Activated naive CD4-positive, alpha-beta T cell treated with anti-CD3 and anti-CD28 coated beads, Interleukin-2, amount 10 ng/mL, durations not matched to agents 7 days and 5 days (primary cell): ENCODE measurements around the gene ZBTB46.

ENCODE experiments used
- CTCF ChIA-PET: fragments of 350-600 bp; sonication (Branson Sonifier 250); formaldehyde crosslinking; loops from one replicate; lab custom pipeline; 2021; ENCODE audit warnings: antibody characterized with exemption; lab: Charles Lee
- DNase-seq: peaks from one replicate; pipeline ENCODE4 v3.0.0-alpha.2; 2020
- H3K27ac Mint-ChIP-seq: one replicate; pipeline ENCODE4 v1.8.0; 2021; ENCODE audit warnings: mild to moderate bottlenecking, moderate library complexity, mixed read lengths
- H3K27me3 Mint-ChIP-seq: one replicate; pipeline ENCODE4 v1.8.0; 2021; ENCODE audit warnings: mild to moderate bottlenecking, mixed read lengths
- H3K36me3 Mint-ChIP-seq: one replicate; pipeline ENCODE4 v1.8.0; 2021; ENCODE audit warnings: mixed read lengths
- H3K4me1 Mint-ChIP-seq: one replicate; pipeline ENCODE4 v1.8.0; 2021; ENCODE audit warnings: mixed read lengths
- H3K4me3 Mint-ChIP-seq: one replicate; pipeline ENCODE4 v1.8.0; 2021; ENCODE audit warnings: mild to moderate bottlenecking, moderate library complexity, mixed read lengths
- H3K9me3 Mint-ChIP-seq: one replicate; pipeline ENCODE4 v1.8.0; 2021; ENCODE audit warnings: mixed read lengths

The ZBTB46 gene

DNA sequence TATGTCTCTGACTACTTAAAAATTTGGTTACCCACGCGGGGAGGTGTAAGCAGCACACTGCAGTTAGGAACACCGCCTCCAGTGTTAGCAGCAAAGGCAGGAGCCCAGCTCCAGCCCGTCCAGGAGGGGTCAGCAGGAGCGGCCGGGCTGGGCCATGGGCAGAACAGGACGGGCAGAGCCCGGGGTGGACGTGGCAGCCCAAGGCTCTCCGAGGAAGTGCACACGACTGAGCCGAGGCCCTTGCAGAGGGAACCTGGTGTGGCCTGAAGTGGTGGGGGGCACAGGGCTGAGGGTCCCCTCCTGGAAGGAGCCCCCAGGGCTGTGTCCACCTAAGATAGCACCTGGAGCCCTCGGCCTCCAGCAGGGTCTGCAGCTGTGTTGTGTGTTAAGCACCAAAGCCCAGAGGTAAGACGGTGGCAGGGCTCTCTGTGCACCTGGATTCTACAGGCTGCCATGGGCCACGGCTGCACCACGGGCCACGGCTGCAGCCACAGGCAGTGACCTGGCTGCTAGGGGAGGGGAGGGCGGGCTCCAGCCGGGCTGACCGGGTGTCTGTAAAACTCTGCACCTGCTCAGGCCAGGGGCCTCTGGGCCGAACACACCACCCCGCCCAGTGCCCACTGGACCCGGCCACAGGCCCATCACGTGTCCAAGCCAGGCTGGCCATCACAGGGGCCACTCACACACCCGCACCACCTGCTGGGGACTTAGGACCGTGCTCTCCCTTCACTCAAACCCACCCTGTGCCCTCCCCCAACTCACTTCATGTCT lies 84.9 kb downstream of the ZBTB46 start:
- Mint-ChIP-seq H3K4me1 (peaks cover 20% of the 10 kb centered on the region), H3K27ac (peak overlapping the region; percentile 28), H3K27me3 (no peaks in the 10 kb centered on the region), H3K36me3 (peaks cover 5% of the 10 kb centered on the region), H3K4me3 (no peak overlapping the region), H3K9me3 (no peaks in the 10 kb centered on the region)
- no peak for DNase-seq
- CTCF ChIA-PET, result no interaction called here

DNA sequence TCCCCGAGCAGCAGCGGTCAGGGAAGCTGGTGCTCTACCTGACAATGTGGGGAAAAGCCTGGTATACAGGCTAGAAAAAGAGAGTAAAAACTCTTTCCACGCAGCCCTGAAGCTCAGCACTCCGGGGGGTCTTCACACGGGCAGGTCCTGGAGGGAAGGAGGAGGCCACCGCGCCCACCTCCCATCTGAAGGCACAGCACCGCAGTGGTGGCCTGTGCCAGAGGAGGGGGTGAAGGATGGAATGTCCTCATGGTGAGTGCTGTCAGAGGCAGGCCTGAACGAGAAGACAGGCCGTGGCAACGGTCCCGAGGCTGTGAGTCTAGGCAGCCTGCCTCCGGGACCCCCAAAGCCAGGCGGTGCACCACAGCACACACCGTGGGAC lies 85.6 kb downstream of the ZBTB46 start:
- Mint-ChIP-seq H3K36me3 (peaks cover 5% of the 10 kb centered on the region), H3K27ac (no peak overlapping the region), H3K4me1 (peaks cover 13% of the 10 kb centered on the region), H3K4me3 (no peak overlapping the region), H3K9me3 (no peaks in the 10 kb centered on the region), H3K27me3 (no peaks in the 10 kb centered on the region)
- DNase-seq, result no peak
- CTCF ChIA-PET, result no interaction called here

DNA sequence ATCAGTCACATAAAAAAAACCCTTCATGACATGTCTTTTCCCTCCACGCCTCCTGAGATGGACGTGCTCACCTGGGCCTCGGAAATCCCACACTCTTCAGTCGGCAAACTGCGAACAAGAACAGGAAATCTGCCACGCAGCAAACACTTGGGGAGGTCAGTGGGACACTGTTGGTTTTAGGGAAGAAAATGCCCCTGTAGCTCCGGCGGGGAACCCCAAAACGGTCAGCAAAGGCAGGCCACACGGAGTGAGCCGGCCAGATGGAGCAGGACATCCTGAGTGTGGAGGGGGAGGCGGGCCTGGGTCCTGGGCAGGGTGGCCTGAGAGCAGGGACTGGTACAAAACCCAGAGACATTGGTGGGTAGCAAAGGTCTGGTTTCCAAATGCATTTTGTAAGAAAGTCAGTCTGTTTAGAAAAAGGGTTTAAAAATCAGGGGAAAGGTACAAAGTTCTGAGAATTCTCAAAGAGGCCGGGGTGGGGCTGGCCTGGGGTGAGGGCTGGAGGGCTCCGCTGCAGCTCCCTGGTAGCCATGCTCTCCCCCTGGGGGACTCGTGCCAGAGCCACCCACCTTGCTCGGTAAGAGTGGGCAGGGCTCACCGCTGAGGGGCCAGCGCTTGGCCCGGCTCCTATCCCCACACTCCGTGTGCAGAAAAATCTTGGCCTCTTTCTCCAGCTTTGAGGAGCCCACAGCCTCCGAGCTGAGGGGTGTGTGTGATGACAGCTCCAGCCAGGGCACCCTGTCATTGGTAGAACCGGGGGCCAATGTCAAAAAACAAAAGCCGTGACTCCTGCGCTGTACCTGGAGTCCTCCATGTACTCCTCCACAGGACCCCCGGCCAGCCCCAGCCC lies 86.3 kb downstream of the ZBTB46 start:
- Mint-ChIP-seq H3K4me1 (peaks cover 9% of the 10 kb centered on the region), H3K27ac (no peak overlapping the region), H3K27me3 (no peaks in the 10 kb centered on the region), H3K36me3 (peaks cover 5% of the 10 kb centered on the region), H3K4me3 (no peak overlapping the region), H3K9me3 (no peaks in the 10 kb centered on the region)
- CTCF ChIA-PET, result no interaction called here
- DNase-seq, result no peak

DNA sequence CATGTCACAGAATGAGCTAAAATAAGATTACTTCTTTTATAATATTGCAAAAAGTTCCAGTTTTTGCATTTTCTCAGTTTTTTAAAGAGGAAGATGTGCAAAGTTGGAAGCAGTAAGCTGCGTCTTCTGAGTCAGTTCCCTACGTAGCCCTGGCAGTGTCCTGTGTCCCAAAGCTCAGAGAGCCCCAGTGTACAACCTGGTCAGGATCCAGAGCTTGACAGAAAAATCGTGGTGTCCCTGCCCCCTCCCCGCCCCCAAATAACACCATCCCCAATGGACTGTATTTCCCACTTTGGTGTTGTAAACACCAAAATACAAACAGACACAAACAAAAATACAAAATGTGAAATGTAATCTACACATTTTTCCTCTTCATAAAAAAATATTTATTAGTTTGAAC lies 86.9 kb downstream of the ZBTB46 start:
- Mint-ChIP-seq H3K4me3 (no peak overlapping the region), H3K9me3 (no peaks in the 10 kb centered on the region), H3K4me1 (peaks cover 6% of the 10 kb centered on the region), H3K36me3 (peaks cover 5% of the 10 kb centered on the region), H3K27ac (no peak overlapping the region), H3K27me3 (no peaks in the 10 kb centered on the region)
- CTCF ChIA-PET, result no interaction called here
- no peak for DNase-seq

DNA sequence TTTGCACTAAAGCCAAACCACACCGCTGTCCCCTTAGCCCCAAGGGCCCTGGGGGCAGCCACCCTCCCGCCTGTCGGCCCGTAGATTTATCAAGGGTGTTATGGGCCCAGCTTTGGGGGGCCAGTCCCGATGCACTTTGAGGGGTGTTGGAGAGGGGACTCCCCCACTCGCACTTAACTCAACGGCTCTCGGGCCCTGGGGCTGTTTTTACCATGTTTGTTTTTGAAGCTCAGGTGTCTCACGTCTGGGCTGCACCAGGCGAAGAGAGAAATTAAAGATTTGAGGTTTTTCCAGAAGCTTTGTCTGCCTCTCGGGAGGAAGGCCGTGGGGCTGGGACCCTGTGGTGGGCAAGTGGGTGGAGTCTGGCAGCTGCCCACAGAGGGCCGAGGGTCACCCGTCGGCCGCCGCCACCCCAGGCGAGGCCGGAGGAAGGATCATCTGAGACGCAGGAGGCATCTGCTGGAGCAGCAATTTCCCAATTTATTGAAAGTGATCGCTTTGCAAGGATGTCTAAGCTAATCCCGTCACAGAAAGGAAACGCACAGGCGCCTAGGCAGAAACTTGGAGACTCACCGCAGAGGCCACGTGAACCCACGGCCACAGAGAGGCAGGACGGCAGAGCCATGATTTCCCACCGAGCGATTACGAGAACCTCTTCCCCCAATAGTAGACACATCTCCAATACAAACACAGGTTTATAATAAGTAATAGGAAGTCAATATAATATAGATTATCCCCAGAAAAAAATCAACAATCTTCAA lies 87.7 kb downstream of the ZBTB46 start:
- H3K4me3 Mint-ChIP-seq, result no peak overlapping the region
- peaks cover 2% of the 10 kb centered on the region for H3K4me1 Mint-ChIP-seq
- H3K9me3 Mint-ChIP-seq, result no peaks in the 10 kb centered on the region
- H3K27ac Mint-ChIP-seq, result peak overlapping the region; percentile 47
- H3K36me3 Mint-ChIP-seq, result peaks cover 5% of the 10 kb centered on the region
- CTCF ChIA-PET, result no interaction called here
- no peaks in the 10 kb centered on the region for H3K27me3 Mint-ChIP-seq
- DNase-seq, result no peak

DNA sequence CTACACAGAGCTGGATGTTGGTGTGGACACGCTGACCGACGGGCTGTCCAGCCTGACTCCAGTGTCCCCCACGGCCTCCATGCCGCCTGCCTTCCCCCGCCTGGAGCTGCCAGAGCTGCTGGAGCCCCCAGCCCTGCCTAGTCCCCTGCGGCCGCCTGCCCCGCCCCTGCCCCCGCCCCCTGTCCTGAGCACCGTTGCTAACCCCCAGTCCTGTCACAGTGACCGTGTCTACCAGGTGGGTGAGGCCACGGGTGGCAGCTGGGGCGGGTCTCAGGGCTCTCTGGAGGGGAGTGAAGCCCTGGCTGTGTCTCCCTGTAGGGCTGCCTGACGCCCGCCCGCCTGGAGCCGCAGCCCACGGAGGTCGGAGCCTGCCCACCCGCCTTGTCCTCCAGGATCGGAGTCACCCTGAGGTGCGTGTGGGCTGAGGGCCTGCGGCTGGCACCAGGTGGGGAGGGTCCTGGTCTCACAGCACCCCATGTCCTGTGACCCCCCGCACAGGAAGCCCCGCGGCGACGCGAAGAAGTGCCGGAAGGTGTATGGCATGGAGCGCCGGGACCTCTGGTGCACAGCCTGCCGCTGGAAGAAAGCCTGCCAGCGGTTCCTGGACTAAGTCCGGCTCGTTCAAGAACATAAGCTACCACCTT lies 88.6 kb downstream of the ZBTB46 start:
- peaks cover 5% of the 10 kb centered on the region for H3K36me3 Mint-ChIP-seq
- H3K4me1 Mint-ChIP-seq, result peaks cover 2% of the 10 kb centered on the region
- H3K27ac Mint-ChIP-seq, result no peak overlapping the region
- no peak overlapping the region for H3K4me3 Mint-ChIP-seq
- no peaks in the 10 kb centered on the region for H3K9me3 Mint-ChIP-seq
- DNase-seq, result no peak
- CTCF ChIA-PET, result interaction anchor here (2.1 kb wide), 1 partner anchor 36 kb away, joined by 10 read pairs; no protein-coding TSS in a partner anchor
- H3K27me3 Mint-ChIP-seq, result no peaks in the 10 kb centered on the region

DNA sequence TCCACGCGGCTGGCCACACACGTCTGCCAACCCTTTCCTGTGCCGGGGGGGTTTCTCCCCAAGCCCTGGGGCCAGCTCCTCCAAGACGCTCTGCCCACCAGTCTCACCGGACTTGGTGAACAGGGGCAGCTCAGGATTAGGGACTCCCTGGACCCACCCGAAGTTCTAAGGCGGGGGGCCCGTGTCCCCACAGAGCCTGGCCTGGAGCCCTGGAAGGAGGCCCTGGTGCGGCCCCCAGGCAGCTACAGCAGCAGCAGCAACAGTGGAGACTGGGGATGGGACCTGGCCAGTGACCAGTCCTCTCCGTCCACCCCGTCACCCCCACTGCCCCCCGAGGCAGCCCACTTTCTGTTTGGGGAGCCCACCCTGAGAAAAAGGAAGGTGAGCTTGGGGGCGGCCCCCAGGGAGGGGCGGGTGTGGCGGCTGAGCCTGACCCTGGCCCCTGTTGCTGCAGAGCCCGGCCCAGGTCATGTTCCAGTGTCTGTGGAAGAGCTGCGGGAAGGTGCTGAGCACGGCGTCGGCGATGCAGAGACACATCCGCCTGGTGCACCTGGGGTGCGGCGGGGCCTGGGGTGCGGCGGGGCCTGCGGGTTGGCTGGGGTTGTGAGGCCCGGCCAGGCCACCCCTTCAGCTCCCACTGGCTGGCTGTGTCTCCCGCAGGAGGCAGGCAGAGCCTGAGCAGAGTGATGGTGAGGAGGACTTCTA lies 89.2 kb downstream of the ZBTB46 start:
- peak overlapping the region; percentile 52 for H3K4me3 Mint-ChIP-seq
- no peaks in the 10 kb centered on the region for H3K9me3 Mint-ChIP-seq
- H3K4me1 Mint-ChIP-seq, result peaks cover 2% of the 10 kb centered on the region
- H3K36me3 Mint-ChIP-seq, result peaks cover 9% of the 10 kb centered on the region
- H3K27me3 Mint-ChIP-seq, result no peaks in the 10 kb centered on the region
- no peak for DNase-seq
- CTCF ChIA-PET, result interaction anchor here (1.2 to 2.1 kb wide), 3 partner anchors 9 to 35 kb away, joined by 4 to 10 read pairs (median 5); no protein-coding TSS in a partner anchor
- peak overlapping the region; percentile 7 for H3K27ac Mint-ChIP-seq

DNA sequence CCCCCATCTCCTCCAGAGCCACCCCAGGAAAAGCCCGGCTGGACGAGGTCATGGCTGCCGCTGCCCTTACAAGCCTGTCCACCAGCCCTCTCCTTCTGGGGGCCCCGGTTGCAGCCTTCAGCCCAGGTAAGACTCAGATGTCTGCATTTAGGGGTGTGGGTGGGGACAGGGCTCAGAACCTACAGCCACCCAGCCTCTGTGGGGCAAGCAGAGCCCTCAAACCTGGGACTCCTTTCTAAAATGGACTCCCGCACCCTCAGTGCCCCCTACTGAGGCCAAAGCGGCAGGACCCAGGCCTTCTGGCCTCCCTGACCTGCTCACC lies 89.7 kb downstream of the ZBTB46 start:
- Mint-ChIP-seq H3K4me3 (peak overlapping the region; percentile 52), H3K27me3 (no peaks in the 10 kb centered on the region), H3K36me3 (peaks cover 14% of the 10 kb centered on the region), H3K9me3 (no peaks in the 10 kb centered on the region), H3K27ac (no peak overlapping the region), H3K4me1 (peaks cover 4% of the 10 kb centered on the region)
- no peak for DNase-seq
- CTCF ChIA-PET, result interaction anchor here (0.9 to 2.1 kb wide), 4 partner anchors 9 to 46 kb away, joined by 3 to 10 read pairs (median 4); no protein-coding TSS in a partner anchor

DNA sequence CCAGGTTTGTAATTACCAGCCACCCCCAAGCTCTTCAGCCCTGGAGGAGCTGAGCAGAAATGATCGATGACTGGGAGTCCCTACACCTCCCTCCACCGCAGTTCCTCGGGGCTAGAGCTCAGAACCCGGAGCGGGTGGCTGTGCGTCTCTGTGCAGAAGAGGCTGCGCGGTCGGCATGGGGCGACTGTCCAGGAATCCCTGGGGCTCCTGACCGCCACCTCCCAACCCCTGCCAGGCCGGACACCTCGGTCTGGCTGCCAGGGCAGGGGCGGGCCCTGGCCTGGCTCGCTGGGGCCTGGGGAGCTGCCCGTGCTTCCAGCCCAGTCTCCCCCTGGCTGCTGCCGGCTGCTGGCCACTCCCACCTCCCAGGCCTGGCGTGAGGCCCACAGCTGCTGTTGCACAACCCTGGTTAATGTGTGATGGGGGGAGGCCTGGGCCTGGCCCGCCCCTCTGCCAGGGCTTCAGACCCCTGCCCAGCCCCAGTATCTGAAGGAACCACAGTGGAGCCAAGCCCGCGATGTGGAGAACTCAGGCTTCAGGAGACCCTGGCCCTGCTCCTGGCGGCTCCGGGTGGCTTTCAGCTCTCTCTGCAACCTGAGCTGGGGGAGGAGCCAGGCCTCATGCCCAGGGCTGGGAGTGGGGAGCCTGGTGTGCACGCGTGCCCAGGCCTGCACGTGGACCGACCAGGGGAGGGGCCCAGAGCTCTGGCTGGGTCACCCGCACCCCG lies 90.3 kb downstream of the ZBTB46 start:
- peaks cover 10% of the 10 kb centered on the region for H3K4me1 Mint-ChIP-seq
- DNase-seq, result peak; percentile 60
- H3K27me3 Mint-ChIP-seq, result no peaks in the 10 kb centered on the region
- peaks cover 18% of the 10 kb centered on the region for H3K36me3 Mint-ChIP-seq
- peak overlapping the region; percentile 63 for H3K4me3 Mint-ChIP-seq
- CTCF ChIA-PET, result interaction anchor here (0.7 to 2.1 kb wide), 5 partner anchors 10 to 46 kb away, joined by 3 to 10 read pairs (median 4); no protein-coding TSS in a partner anchor
- no peaks in the 10 kb centered on the region for H3K9me3 Mint-ChIP-seq
- no peak overlapping the region for H3K27ac Mint-ChIP-seq

DNA sequence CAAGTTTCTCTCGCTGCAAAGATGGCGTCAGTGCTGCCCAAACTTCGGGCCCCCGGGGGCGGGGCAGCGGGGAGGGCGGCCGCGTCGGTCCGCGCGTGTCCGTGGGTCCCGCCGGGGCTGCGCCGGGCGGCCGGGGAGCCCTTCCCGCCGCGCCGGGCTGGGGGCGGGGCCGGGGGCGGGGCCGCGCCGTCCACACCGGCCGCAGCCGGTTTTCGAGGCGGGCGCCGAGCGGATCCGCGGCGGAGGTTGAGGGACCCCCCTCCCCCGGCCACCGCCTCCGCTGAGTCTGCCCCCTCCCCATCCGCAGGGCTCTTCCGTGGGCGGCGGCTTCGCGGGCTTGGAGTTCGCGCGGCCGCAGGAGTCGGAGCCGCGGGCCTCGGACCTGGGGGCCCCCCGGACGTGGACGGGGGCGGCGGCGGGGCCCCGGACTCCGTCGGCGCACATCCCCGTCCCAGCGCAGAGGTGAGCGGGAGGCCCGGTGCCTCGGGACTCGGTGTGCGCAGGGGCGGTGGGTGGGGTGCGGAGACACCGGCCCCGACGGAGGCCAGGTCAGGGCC lies 90.9 kb downstream of the ZBTB46 start:
- Mint-ChIP-seq H3K36me3 (peaks cover 24% of the 10 kb centered on the region), H3K27ac (no peak overlapping the region), H3K4me3 (peak overlapping the region; percentile 63), H3K27me3 (no peaks in the 10 kb centered on the region), H3K9me3 (no peaks in the 10 kb centered on the region), H3K4me1 (peaks cover 16% of the 10 kb centered on the region)
- CTCF ChIA-PET, result interaction anchor here (0.7 to 2.1 kb wide), 5 partner anchors 11 to 47 kb away, joined by 3 to 10 read pairs (median 4); no protein-coding TSS in a partner anchor
- peak; percentile 77 for DNase-seq

DNA sequence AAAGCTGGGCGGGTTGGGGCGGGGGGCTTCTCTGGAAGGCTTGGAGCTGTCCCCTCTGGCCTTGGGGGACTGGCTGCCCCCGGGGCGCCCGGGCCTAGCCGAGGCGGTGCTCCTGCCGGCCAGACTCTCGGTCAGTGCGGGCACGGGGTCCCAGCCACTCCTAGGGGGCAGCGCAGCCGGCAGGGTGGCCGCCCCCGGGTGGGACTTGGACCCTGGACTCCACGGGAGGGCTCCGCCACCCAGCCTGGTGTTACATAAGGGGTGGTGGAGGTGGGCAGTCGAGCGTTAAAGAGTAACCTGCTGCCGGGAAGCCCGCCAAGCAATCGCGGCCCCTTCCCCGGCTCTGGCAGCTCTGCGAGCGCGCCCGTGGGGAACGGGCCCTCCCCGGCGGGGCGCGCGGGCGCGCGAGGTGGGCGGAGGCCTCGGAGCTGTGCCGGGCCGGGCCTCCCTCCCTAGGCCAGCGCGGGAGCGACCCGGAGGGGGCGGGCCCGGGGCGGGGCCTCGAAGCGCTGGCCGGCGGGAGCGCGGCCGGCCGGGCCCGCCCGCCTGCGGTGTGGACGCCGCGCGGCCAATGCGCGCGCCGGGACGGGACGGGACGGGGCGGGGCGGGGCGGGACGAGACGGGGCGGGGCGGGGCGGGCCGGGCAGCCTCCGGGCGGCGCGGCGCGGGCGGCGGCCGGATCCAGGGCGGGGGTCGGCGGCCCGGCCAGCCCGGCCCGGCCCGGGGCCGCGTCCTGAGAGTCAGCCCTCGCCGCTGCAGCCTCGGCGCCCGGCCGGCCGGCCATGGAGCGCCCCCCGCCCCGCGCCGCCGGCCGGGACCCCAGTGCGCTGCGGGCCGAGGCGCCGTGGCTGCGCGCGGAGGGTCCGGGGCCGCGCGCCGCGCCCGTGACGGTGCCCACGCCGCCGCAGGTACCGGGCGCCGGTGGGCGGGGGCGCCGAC lies 91.7 kb downstream of the ZBTB46 start, which contains the start of gene SLC2A4RG:
Gene SLC2A4RG (plus strand): TSS at position 647 of the 940 bp plus-strand sequence. CDS start 137 bp downstream, at position 784.
- DNase-seq, result peak; percentile 77
- Mint-ChIP-seq H3K27me3 (no peaks in the 10 kb centered on the region), H3K4me3 (peak within 1 kb of the TSS; percentile 89), H3K4me1 (peaks cover 18% of the 10 kb centered on the region), H3K36me3 (peaks cover 27% of the 10 kb centered on the region), H3K9me3 (no peaks in the 10 kb centered on the region), H3K27ac (peak within 1 kb of the TSS; percentile 55)
- CTCF ChIA-PET, result interaction anchor here (1.0 to 1.5 kb wide), 2 partner anchors 31 to 33 kb away, joined by 3 to 8 read pairs; partner anchors contain the start of genes ARFRP1 and ZGPAT
